ENCODE measurements around the gene CACNA1S.

GRCh38 chr1:201042779-201043461 is 69.3 kb downstream of the CACNA1S start:
- TF ChIP-seq CTCF (IDR thresholded peaks at IDR 0.05) (peak; percentile 97), ZFX (IDR thresholded peaks at IDR 0.05; ENCODE audit: borderline replicate concordance) (no peak)
